Measurements from ENCODE around the gene GAS1.

The GAS1 gene

GRCh38 chr9:86962692-86963091 is 15.4 kb upstream of the GAS1 start:
- no peak for DNase-seq

DNA sequence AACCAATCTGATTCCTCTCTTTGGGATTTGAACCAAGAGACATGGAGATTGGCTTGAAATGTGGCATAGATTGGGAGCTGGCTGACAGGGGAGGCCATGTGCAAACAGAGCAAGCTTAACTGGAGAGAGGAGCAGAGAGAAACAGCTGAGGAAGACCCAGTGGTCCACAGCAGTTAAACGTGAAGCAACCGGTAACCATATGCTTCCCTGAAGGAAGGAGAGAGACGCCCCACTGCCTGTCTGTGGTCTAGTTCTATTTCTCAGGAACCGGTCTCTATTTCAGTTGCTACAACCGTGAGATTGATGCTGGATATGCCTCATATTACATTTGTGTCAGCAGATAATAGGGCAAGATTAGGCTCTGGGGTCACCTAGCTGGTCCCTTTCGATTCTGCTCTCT is 13.6 kb upstream of the GAS1 start:
- no peak for DNase-seq

DNA sequence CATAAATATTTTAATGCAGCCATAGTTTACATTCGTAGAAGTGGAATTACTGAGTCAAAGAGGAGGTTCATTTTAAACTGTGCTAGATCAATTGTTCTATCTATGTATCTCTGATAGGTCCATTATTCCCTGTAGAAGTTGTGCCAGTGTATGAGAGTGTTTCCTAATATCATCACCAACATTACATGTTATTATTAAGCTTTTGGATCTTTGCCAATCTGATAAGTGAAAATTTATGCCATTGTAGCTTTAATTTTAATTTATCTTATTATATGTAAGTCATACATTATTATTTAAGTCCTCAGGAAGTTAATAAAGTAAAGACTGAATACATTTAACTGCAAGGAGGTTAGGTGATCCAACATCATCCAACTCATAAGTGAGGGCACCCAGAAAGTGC is 10.9 kb upstream of the GAS1 start:
- DNase-seq = no peak

- no peak for DNase-seq
Observed at GRCh38 chr9:86955561-86955960, 8.3 kb upstream of the GAS1 start.

DNA sequence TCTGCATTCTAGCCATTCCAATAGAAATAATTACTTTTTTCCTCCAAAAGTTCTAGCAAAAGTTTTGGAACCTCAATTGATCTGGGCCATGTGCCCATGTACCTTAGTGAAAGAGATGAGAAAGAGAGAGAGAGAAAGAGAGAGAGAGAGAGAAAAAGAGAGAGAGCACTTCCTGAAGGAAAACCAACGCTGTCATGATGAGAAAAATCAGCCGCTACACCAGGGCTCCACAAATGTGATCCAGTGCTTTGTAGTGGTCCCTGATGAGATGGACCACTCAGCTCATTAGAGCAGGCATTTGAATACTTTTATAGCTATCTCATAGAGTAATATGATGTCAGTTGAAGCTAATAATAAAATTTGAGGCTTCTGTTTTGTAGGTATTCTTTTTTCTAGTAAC is 7.7 kb upstream of the GAS1 start:
- DNase-seq = no peak

DNA sequence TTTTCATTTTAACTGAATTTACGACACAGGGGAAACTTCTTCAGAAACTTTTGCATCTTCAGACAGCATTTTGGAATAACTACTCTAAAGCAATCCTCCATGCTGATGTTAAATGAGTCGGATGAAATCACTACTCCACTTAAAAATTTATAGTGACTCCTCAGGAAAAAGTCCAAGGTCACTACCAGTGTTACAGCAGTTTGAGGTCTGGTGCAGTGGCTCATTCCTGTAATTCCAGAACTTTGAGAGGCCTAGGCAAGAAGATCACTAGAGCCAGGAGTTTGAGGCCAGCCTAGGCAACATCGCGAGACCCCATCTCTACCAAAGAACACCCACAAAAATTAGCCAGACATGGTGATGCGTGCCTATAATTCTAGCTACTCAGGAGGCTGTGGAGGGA is 5.9 kb upstream of the GAS1 start:
- DNase-seq = no peak

DNA sequence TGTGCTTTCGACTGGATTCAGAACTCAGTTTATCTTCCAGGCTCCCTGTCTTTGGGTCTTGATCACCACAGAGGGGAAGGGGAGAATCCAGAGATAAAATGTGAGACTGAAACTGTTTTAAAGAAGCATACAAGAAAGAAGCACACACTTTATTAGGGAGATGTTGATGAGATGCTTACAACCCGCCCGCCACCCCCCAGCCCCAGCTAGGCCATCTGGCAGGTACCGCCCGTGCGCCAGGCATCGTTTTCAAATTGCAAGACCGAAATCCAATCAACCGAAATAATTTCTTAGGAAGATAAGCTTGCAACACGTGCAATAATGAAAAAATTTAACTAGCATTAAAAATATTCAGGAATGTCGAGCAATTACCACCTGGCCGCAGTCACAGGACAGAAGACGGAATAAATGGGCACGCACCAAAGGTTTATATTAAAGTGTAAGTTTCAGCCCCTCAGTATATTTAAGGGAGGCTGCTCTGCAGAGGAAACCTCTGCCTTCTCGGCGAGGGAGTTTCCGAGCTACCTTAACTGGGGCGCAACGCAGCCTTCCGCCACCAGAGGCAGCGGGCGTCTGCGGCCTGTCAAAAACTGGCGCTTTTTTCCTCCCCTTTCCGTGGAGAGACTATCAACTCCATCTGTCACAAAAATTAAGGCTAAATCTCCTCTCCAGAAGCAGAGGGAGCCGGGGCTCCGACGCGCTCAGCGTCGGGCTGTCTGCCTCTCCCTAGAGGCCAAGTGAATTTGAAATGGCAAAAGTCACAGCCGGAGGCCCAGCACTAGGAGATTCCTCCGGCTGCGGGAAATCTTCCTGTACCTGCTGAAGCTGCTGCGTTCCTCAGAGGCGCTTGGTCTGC is 996 bp upstream of the GAS1 start:
- DNase-seq = peak; percentile 69 to 89

DNA sequence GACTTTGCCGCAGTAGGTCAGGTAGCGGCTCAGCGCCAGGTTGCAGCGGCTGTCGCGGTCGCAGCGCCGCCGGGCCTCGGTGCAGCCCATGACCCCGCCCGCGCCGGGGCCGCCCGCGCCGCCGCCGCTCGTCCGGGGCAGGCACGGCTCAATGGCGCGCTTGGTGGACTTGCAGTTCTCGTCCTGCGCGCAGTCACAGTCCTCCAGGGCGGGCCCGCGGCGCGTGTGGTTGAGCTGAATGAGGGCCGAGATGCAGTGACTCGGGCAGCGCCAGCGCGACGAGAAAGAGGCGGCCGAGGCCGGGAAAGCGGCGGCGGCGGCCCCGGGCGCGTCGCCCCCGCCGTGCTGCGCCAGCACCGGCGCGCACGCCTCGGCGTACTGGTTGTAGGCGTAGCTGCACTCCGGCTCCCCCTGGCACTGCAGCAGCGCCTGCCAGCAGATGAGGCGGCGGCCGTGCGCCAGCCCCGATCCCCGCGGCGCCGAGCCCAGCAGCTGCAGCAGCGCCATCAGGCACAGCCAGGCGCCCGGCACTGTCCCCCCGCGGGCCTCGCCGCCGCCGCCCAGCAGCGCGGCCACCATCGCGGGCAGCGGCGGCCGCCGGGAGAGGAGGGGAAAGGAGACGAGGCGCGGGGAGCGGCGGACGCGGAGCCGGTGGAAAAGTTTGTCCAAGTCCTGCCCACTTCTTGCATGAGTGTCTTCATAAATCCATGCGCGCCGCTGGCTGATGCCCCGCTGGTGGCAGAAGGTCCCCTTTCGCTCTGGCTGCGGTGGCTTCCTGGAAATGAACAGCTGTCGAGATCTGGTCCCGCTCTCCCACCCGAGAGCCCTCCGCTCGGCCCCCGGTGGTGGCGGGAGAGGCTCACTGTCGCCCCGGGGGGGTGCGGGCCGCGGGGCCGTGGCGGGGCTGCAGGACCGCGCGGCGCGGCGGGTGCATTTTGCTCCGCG is 833 bp downstream of the GAS1 start:
- peak; percentile 85 to 86 for DNase-seq

- peak in 1 of 2 donors; percentile 51 for DNase-seq
Observed at GRCh38 chr9:86945728-86946200, 1.5 kb downstream of the GAS1 start.

DNA sequence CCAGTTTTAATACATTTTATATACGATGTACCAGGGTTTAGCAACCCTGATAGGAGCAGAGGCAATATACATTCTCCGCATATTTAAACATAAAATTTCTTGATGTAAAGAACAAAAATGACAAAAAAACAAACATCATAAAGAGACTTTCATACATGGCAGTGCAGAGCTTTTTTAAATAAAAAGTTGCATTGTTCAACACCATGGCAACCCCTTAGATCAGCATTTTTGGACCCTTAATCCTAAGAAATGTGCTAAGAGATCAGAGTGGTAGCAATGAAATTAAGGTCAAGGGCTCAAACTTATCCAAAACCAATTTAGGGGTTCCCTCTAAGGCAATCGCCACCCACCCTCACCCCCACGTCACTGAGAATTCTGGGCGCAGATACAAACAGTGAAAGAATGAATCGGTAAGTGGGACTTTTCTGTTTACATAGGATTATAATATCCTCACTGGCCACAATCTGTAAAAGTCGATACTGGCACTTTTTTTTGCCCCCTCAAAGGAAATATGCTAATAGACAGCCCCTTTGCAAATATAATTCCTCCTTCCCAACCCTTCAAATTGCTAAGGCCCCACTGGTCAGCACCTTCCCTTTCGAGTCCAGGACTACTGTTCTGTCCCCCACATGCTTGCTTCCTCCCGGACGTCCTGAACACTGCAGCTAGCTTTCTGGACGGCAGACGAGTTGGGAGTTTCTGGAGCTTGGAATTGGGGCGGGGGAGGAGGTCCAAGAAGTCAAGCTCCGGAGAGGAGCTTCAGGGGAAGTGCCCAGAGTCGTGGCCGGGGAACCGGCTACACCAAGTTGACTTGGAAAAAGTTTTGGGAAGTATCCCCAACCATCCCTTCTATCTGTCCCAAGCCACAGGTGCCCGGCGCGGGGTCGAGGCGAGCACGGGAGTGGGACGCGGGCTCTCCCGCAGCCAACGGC is 2.2 kb downstream of the GAS1 start:
- no peak for DNase-seq

DNA sequence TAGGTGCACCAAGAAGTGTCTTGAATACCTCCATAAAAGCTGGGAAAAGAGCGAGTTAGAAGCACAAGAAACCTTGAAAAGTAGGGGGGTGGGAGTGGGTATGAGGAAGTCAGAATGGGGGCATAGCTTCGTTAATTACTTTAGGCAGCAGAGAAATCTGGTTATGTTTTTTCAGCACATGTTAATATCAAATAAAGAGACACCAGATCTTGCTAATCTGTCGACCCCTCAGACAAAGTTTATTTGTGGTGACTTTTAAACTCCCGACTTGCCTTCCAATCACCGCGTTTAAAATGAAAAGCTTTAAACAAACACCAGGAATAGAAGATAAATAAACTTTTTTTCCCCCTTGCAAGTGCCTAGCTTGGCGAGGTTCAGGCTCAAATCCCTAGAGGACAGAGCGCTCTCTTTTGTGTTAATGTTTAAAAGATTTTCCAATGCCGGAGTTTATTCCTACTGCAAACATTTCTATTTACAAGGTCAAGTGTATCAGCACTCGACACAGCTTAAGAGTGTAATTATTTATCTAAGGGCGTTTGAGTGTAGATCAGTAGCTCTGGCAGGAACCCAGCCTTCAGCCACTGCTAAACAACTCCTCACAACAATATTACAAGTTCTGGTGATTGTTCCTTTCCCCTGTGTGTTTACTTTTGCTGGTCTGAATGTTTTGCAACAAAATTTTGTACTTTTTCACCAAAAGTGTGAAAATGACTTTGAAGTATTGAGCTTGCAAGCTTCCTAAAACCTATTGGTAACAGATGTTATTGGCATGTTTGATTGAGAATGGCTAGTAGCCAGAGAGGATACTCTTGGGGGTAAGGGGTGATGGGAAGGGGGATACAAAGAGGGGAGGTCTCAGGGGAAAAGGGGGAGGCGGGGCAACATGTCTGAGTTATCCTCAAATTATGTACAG is 3.8 kb downstream of the GAS1 start:
- DNase-seq = no peak

GRCh38 chr9:86942281-86943200 is 4.8 kb downstream of the GAS1 start:
- DNase-seq = no peak

GRCh38 chr9:86941197-86941596 is 6.1 kb downstream of the GAS1 start:
- DNase-seq = no peak

- DNase-seq = no peak
Observed at GRCh38 chr9:86940774-86941173, 6.5 kb downstream of the GAS1 start.

GRCh38 chr9:86939891-86940290 is 7.4 kb downstream of the GAS1 start:
- no peak for DNase-seq

DNA sequence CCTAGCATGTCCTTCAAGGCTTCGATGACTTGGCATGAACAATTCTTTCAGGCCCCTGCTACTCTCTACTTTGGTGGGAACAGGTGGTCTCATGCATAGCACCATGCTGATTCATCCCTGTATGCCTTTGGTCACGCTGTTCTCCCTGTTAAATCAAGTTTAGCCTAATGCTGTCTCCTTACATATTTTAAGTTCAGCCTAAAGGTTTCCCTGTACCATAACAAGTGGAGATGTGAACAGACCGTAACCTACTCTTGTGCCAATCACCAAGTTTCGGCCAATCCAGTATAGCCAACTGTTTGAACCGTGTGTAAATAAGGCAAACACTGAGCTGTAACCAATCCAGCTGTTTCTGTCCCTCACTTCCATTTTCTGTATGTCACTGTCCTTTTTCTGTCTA is 8.0 kb downstream of the GAS1 start:
- DNase-seq = no peak

DNA sequence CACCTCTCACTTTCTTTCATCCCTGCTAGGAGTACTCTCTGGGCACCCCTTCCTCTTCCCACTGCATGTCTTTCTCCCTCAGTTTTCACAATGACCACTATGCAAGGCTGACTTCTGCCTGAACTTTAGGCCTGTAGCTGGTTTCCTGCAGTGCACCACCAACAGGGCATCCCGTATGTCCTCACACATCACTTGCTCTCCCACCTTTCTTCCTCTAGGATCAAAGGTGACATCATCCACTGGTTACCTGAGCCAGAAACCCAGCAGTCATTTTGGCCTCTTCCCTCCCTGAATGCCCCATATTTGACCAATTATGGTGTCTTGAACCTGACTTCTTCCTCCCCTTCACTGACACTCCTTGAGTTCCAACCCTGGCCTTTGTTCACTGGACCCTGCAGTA is 8.5 kb downstream of the GAS1 start:
- no peak for DNase-seq

GRCh38 chr9:86926145-86926544 is 21.2 kb downstream of the GAS1 start:
- DNase-seq = no peak

DNA sequence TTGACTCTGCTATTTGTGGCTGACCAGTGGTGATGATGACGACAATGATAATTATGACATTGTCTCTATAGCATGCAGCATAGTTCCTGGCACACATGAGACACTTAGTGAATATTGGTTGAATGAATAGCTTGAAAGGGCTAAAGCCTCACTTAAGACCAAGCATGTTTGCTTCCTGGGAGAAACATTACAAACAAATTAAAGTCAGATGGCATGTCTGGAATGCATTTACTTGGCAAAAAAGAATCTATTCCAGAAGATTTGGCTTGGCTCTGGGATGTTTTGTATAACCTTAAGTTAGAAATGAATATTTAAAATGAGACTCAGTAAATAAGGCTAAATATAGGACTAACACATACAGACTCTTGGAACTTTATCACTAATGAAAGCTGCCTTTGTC is 21.6 kb downstream of the GAS1 start:
- no peak for DNase-seq

DNA sequence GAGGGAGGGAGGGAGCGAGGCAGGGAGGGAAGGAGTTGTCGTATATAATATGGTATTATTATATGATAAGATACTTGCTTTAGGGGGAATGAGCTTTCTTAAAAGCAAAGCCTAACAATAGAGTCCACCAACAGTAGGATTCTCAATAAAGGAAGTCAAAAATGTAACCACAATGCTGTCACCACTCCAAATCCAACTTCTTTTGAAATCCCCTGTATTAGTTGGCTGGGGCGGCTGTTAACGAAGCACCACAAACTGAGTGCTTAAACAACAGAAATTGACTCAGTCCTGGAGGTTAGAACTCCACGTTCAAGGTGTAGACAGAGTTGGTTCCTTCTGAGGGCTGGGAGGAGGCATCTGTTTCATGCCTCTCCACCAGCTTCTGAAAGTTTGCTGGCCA is 23.1 kb downstream of the GAS1 start:
- DNase-seq = no peak

Data from hippocampal formation (tissue), 2 donors.